OCI-LY1 (cell line): ENCODE data around the gene PYROXD2.

Experiments used
- EZH2 ChIP-seq: fragments of 200-600 bp; sonication (generic), shearing (Covaris generic); IDR thresholded peaks from 2 replicates; pipeline ENCODE4 v1.8.0; 2017; ENCODE audit warnings: borderline replicate concordance, mixed run types, mild to moderate bottlenecking, antibody characterized with exemption, low read length, moderate library complexity, mixed read lengths
- TF ChIP-seq, protein P1 (sequence below): fragments of 200-600 bp; sonication (generic), shearing (Covaris generic); IDR thresholded peaks from 2 replicates; pipeline ENCODE4 v1.5.1; 2017; ENCODE audit warnings: mild to moderate bottlenecking, antibody characterized with exemption, low read length, moderate library complexity, mixed read lengths

DNA sequence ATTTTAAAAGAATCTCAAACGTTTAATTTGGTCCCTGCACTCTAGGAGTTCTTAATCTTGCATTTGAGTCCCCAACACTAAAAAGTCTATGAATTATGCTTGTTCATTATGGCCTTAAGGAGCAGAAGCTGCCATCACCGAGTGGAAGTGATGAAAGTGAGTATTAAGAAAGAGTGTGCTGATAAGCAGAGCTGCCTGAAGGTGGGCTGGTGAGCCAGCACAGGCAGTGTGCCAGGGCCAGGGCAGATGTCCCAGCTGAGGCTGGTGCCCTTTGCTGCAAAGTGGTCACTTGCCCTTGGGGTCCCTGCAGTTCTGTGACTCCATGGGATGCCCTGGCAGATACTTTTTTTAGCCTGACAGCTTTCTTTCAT, 74.1 kb downstream of the PYROXD2 start:
- TF ChIP-seq, protein P1, sequence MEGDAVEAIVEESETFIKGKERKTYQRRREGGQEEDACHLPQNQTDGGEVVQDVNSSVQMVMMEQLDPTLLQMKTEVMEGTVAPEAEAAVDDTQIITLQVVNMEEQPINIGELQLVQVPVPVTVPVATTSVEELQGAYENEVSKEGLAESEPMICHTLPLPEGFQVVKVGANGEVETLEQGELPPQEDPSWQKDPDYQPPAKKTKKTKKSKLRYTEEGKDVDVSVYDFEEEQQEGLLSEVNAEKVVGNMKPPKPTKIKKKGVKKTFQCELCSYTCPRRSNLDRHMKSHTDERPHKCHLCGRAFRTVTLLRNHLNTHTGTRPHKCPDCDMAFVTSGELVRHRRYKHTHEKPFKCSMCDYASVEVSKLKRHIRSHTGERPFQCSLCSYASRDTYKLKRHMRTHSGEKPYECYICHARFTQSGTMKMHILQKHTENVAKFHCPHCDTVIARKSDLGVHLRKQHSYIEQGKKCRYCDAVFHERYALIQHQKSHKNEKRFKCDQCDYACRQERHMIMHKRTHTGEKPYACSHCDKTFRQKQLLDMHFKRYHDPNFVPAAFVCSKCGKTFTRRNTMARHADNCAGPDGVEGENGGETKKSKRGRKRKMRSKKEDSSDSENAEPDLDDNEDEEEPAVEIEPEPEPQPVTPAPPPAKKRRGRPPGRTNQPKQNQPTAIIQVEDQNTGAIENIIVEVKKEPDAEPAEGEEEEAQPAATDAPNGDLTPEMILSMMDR: no peak
- TF ChIP-seq EZH2: no peak
